Thymus (tissue), 11 donors: Measurements from ENCODE around the gene ABCB11. TPM values are rescaled to one million over a fixed set of nuclear protein-coding genes. Genes with fewer than 3 reads are reported as not detected.
A peak's percentile ranks its signal among the peaks of the same experiment; 100 is the strongest.
"Not testable (repeated sequence)": the region's sequence is repeated elsewhere in the genome, so short reads cannot be mapped to it uniquely, and the experiment has no call there.

Experiments
- DNase-seq, 9 donors: peaks; one replicate each; pipeline ENCODE4 v3.0.0-alpha.2; 2013; ENCODE audit warnings: low spot score in 9 of 9, low read depth in 6 of 9, missing footprints in 1 of 9
- H3K27ac ChIP-seq, 2 donors: one replicate each; pipeline ENCODE4 v1.5.1; 2013; ENCODE audit warnings: control low read depth in 1 of 2, low read depth in 1 of 2, low read length in 1 of 2, mild to moderate bottlenecking in 1 of 2, moderate library complexity in 1 of 2
- H3K27me3 ChIP-seq, 2 donors: one replicate each; pipeline ENCODE4 v1.5.1; 2013; ENCODE audit warnings: low read length in 1 of 2; ENCODE audit not compliant: control insufficient read depth in 2 of 2, insufficient read depth in 1 of 2
- H3K36me3 ChIP-seq, 2 donors: one replicate each; pipeline ENCODE4 v1.5.1; 2013; ENCODE audit warnings: low read length in 1 of 2, mild to moderate bottlenecking in 1 of 2, moderate library complexity in 1 of 2; ENCODE audit not compliant: control insufficient read depth in 2 of 2, insufficient read depth in 2 of 2
- H3K4me1 ChIP-seq, 2 donors: one replicate each; pipeline ENCODE4 v1.5.1; 2013; ENCODE audit warnings: low read length in 2 of 2; ENCODE audit not compliant: control insufficient read depth in 2 of 2, insufficient read depth in 2 of 2
- H3K4me3 ChIP-seq, 2 donors: one replicate each; pipeline ENCODE4 v1.5.1; 2013; ENCODE audit warnings: low read length in 2 of 2, control low read depth in 1 of 2, mild to moderate bottlenecking in 1 of 2
- H3K9me3 ChIP-seq, 2 donors: one replicate each; pipeline ENCODE4 v1.5.1; 2013; ENCODE audit warnings: low read length in 1 of 2, mild to moderate bottlenecking in 1 of 2; ENCODE audit not compliant: control insufficient read depth in 2 of 2, insufficient read depth in 1 of 2
- WGBS: extraction: QIAGEN DNeasy Blood & Tissue Kit; methylation state at CpG from one replicate; pipeline ENCODE4 v1.1.7; 2013; 5-methylcytosine and 5-hydroxymethylcytosine counted together
- polyA plus RNA-seq: library from polyadenylated mRNA; stranded (reverse); fragments of 200-250 nt; gene quantifications from one replicate; pipeline ENCODE4 v1.2.3, GENCODE V29; 2013
- total RNA-seq: library from RNA; stranded (reverse); fragments of 120-200 nt; gene quantifications from one replicate; pipeline ENCODE4 v1.2.4, GENCODE V29; 2013
- donor health status: healthy.

Gene ABCB11
- total and polyA plus RNA-seq, 2 donors, result 0.05 to 0.09 TPM

DNA sequence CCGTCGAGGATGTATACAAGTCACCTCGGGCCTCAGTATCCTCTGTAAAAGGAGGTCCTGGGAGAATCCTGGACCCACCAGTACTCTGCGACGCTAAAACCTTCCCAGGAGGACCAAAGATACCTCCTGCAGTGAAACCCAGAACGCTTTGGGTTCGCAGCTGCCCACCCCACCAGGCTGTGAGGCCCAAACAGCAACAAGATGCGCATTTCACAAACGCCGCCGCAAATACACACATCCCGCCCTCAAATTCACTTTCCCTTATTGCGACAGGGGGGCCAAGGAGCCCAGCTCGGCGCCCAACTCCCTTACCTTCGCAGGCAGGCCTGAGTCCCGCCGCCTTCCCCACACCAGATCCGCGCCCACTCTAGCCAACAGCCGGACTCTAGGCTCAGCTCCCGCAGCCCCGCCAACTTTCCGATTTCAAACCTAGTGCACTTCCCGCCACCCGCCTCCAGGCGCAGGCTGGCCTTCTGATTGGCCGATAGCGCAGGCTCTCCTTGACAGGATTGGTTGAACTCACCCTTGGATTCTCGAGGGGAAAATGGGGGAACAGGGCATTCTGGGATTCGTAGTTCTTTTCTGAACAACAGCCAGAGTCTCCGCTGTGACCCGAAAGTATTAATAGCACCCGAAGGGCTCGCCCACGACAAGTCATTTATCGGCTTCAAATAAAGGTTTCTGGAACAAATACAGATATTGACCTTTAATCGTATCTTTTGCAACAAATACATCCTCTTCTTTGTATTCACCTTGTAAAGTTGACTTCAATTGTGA is 140.9 kb downstream of the ABCB11 start, which contains the start of gene SPC25:
TSS of gene SPC25 (minus strand) at position 425 of the 777 bp plus-strand sequence. CDS start 911 bp downstream, outside the sequence.
- Histone ChIP-seq H3K27me3 (no peaks in the 10 kb centered on the region), H3K4me3 (peak within 1 kb of the TSS; percentile 47 to 63), H3K4me1 (peaks cover 6 to 8% of the 10 kb centered on the region in 2 donors), H3K36me3 (peaks cover 0 to 12% of the 10 kb centered on the region in 2 donors), H3K27ac (peak within 1 kb of the TSS in 1 of 2 donors; percentile 4), H3K9me3 (no peaks in the 10 kb centered on the region)
- WGBS, result 1% methylated on average over 38 of the region's 38 CpGs
- peak; percentile 74 to 96 (median 89) for DNase-seq

DNA sequence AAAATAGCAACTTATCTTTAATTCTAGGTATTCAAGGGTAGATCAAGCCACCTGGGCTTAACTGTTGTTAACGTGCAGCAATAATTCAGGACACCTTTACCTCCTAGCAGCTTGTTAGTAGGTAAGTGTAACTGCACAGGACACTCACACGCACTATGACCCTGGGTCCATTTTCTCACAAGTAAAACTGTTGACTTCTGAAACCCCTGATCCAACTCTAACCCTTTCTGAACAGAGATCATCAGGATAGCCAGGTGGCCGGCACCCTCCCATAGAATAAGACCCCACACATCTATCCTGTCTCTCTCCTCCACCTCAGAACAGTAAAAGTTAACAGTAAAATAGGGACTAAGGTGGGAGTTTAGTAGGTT is 141.5 kb downstream of the ABCB11 start:
- DNase-seq, result no peak
- Histone ChIP-seq H3K4me3 (peak overlapping the region; percentile 47 to 63), H3K9me3 (no peaks in the 10 kb centered on the region), H3K4me1 (peaks cover 6 to 8% of the 10 kb centered on the region in 2 donors), H3K36me3 (peaks cover 0 to 17% of the 10 kb centered on the region in 2 donors), H3K27ac (peak overlapping the region in 1 of 2 donors; percentile 4), H3K27me3 (no peaks in the 10 kb centered on the region)
- WGBS, result 61% methylated on average over 3 of the region's 3 CpGs

DNA sequence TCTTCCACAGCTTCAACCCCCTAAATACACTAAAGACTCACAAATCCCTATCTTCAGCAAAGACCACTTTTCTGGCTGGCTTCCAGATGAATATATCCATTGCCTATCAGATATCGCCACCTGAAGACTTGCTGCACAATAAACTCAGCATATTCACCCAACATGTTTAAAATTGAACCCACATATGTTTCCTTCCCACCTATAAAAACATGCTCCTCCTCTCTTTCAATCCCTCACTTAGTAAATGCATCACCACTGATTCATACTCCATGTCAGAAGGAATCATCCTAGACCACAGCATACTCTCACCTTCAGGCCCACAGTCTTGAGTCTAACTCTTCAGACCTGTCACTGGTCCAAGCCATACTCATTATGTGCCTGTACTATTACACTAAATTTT is 146.1 kb downstream of the ABCB11 start:
- Histone ChIP-seq H3K27me3 (no peaks in the 10 kb centered on the region), H3K9me3 (no peaks in the 10 kb centered on the region), H3K4me3 (no peak overlapping the region), H3K4me1 (peaks cover 5 to 6% of the 10 kb centered on the region in 2 donors), H3K36me3 (peaks cover 0 to 29% of the 10 kb centered on the region in 2 donors), H3K27ac (no peak overlapping the region)
- DNase-seq, result no peak
- 100% methylated on average over 1 of the region's 1 CpG for WGBS

DNA sequence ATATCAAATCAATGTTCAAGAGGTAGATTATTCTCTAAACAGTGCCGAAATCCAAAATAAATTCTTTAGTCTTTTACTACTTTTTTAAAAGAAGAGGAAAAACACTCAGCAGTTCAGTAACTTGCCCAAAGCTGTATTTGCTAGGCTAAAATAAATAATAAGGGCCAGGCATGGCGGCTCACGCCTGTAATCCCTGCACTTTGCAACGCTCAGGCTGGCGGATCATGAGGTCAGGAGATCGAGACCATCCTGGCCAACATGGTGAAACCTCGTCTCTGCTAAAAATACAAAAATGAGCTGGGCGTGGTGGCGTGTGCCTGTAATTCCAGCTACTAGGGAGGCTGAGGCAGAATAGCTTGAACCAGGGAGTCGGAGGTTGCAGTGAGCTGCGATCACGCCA is 149.0 kb downstream of the ABCB11 start:
- not testable (repeated sequence) for H3K27me3 ChIP-seq, DNase-seq, H3K4me1 ChIP-seq, H3K4me3 ChIP-seq, H3K27ac ChIP-seq, H3K9me3 ChIP-seq
- H3K36me3 ChIP-seq, result peaks cover 0 to 24% of the 10 kb centered on the region in 2 donors
- WGBS, result 98% methylated on average over 12 of the region's 12 CpGs

DNA sequence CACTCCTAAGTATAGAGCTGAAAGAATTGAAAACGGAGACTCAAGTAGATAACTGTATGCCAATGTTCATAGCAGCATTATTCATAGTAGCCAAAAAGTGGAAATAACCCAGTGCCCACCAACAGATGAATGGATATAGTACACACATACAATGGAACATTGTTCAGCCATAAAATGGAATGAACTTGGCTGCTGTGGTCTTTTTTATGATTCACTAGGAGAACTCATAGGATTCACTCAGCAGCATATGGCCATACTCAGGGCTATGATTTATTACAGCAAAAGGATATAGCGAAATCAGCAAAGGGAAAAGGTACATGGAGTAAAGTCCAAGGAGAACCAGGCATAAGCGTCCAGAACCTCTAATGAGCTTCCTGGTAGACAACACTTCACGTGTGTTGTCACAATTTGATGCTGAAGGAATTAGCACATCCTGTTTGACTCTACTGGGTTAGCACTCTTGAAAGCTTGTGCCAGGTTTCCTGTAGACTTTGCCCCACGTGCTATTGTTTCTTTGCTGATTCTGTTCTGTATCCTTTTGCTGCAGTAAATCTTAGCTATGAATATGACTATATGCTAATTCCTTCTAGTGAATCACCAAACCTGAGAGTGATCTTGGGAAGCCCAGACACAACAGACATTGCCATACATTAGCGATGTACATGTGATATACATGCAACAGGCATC is 156.6 kb downstream of the ABCB11 start:
- Histone ChIP-seq H3K27ac (no peak overlapping the region), H3K9me3 (no peaks in the 10 kb centered on the region), H3K4me3 (no peak overlapping the region), H3K27me3 (no peaks in the 10 kb centered on the region), H3K4me1 (no peaks in the 10 kb centered on the region), H3K36me3 (peaks cover 5 to 24% of the 10 kb centered on the region in 2 donors)
- no peak for DNase-seq
- 97% methylated on average over 6 of the region's 6 CpGs for WGBS

DNA sequence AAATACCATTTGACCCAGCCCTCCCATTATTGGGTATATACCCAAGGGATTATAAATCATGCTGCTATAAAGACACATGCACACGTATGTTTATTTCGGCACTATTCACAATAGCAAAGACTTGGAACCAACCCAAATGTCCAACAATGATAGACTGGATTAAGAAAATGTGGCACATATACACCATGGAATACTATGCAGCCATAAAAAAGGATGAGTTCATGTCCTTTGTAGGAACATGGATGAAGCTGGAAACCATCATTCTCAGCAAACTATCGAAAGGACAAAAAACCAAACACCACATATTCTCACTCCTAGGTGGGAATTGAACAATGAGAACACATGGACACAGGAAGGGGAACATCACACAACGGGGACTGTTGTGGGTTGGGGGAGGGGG is 160.3 kb downstream of the ABCB11 start:
- not testable (repeated sequence) for H3K9me3 ChIP-seq, DNase-seq, H3K4me3 ChIP-seq, H3K4me1 ChIP-seq, H3K27ac ChIP-seq, H3K27me3 ChIP-seq
- WGBS, result 97% methylated on average over 4 of the region's 4 CpGs
- peaks cover 5 to 24% of the 10 kb centered on the region in 2 donors for H3K36me3 ChIP-seq

Other genes starting within 250 kb of the ABCB11 start
- 2.8 TPM for gene NOSTRIN, start 228.7 kb downstream of the ABCB11 start, total RNA-seq
- gene NOSTRIN, start 228.7 kb downstream of the ABCB11 start, polyA plus RNA-seq, result 8.1 TPM
- 16.0 TPM for gene SPC25, start 140.9 kb downstream of the ABCB11 start, total RNA-seq
- 1.8 TPM for gene SPC25, start 140.9 kb downstream of the ABCB11 start, polyA plus RNA-seq
- not detected for gene G6PC2, start 130.0 kb downstream of the ABCB11 start, total RNA-seq
- gene G6PC2, start 130.0 kb downstream of the ABCB11 start, polyA plus RNA-seq, result 0.05 TPM
- gene DHRS9, start 38.2 kb upstream of the ABCB11 start, total RNA-seq, result 0.85 TPM
- 3.1 TPM for gene DHRS9, start 38.2 kb upstream of the ABCB11 start, polyA plus RNA-seq